ENCODE data around the gene HBS1L. TPM values are rescaled to one million over a fixed set of nuclear protein-coding genes. Genes with fewer than 3 reads are reported as not detected.
A peak's percentile ranks its signal among the peaks of the same experiment; 100 is the strongest.

The HBS1L gene
- total and polyA plus RNA-seq, 11 donors: 23.6 to 101 (median 81.3) TPM

DNA sequence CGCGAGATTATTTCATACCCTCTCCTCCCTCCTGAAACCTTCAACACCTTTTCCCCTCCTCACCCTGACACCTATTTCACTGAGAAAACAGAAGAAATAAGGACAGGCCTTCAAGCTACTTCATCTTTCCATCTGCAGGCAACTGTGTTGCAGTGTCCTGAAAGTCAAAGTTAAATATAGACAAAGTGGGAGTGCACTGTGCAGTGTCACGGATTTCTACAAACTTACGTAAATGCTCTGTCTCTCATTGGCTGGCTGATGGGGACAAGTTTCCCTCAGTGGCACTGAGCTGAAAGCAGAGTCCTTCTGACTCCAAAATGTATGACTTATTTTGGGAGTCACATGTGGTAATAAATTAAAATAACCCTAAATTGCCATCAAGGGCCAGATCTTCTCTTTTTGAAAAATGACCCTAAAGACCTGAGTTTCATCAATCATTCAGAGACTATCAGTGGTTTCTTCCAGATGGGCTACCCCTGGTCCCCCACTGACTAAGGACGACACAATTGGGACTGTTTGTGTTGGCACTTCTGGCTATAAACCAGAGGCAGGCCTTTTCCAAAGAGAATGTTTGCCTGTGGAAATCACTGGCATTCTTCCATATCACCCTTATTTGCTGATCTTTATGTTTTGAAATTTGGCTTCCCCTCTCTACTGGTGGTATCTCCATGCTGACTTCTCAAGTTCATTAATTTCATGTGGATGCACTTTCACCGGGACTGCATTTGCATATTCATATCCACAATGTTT lies 126.3 kb downstream of the HBS1L start:
- ATAC-seq (peak in 3 of 4 donors; percentile 85 to 94 (median 91)), DNase-seq (no peak)
- H3K27me3 ChIP-seq: no peaks in the 10 kb centered on the region
- no peak overlapping the region for H3K4me3 ChIP-seq
- TF ChIP-seq, protein P1, sequence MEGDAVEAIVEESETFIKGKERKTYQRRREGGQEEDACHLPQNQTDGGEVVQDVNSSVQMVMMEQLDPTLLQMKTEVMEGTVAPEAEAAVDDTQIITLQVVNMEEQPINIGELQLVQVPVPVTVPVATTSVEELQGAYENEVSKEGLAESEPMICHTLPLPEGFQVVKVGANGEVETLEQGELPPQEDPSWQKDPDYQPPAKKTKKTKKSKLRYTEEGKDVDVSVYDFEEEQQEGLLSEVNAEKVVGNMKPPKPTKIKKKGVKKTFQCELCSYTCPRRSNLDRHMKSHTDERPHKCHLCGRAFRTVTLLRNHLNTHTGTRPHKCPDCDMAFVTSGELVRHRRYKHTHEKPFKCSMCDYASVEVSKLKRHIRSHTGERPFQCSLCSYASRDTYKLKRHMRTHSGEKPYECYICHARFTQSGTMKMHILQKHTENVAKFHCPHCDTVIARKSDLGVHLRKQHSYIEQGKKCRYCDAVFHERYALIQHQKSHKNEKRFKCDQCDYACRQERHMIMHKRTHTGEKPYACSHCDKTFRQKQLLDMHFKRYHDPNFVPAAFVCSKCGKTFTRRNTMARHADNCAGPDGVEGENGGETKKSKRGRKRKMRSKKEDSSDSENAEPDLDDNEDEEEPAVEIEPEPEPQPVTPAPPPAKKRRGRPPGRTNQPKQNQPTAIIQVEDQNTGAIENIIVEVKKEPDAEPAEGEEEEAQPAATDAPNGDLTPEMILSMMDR (IDR thresholded peaks at IDR 0.05): no peak
- no peak for TF ChIP-seq POLR2A (IDR thresholded peaks at IDR 0.05)
- intact Hi-C loops (cut with DNase I): no loop called here
- 64 to 75% (median 67%) methylated on average over 6 of the region's 6 CpGs for WGBS, 4 donors
- H3K4me1 ChIP-seq: peaks cover 0 to 4% (median 0%) of the 10 kb centered on the region in 12 donors
- H3K9me3 ChIP-seq: no peaks in the 10 kb centered on the region
- H3K36me3 ChIP-seq: no peaks in the 10 kb centered on the region
- H3K27ac ChIP-seq: no peak overlapping the region

DNA sequence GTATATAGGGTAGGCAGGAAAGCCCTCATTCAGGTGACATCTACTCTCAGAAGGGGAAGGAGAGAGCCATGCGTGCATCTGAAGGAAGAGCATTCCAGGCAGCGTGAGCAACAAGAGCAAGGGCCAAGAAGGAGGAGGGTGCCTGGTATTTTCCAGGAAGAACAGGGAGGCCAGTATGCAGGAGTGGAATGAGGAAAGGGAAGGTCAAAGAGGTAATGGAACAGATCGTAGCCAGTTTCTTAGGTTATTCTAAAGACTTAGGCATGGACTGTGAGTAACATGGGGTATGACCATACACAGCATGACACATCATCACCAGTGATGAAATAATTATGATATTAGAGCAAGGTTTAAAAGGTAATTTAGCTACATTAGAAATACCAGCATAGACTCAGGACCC lies 128.8 kb downstream of the HBS1L start:
- no peak for ATAC-seq
- intact Hi-C loops (cut with DNase I): no loop called here

DNA sequence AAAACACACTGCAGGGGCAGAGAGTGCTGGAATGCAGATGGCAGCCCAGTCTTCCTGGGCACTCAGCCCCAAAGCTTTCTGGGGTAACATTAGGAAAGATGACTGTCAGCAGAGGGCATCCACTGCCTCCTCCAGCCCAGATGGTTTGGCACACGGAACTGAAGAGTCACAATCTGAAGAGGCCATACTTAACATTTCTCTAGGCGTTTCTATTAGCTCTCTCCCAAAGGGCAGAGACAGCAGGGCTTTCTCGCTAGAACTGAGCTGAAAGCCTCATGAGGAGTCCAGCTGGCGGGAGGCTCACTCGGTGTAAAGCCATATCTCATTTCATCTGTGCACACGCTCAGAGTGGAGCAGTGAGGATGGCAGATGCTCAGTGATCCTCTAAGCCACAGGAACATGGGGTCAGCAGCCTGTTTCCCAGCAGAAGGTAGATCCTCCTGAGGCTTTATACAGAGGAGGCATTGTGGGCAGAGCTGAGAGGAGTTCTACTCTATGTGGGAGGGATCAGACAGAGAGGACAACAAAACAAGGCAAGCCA lies 132.8 kb downstream of the HBS1L start:
- H3K4me3 ChIP-seq: no peak overlapping the region
- no peak overlapping the region for H3K27ac ChIP-seq
- DNase-seq (no peak), ATAC-seq (peak in 2 of 4 donors; percentile 28 to 51)
- intact Hi-C loops (cut with DNase I): no loop called here
- no peaks in the 10 kb centered on the region for H3K4me1 ChIP-seq
- H3K9me3 ChIP-seq: no peaks in the 10 kb centered on the region
- H3K36me3 ChIP-seq: no peaks in the 10 kb centered on the region
- TF ChIP-seq, protein P1 (IDR thresholded peaks at IDR 0.05): no peak
- no peak for TF ChIP-seq POLR2A (IDR thresholded peaks at IDR 0.05)
- WGBS, 4 donors: 57 to 75% (median 66%) methylated on average over 6 of the region's 6 CpGs
- H3K27me3 ChIP-seq: no peaks in the 10 kb centered on the region

More for the DNA sequence above, 128.8 kb downstream of the HBS1L start:
- WGBS, 4 donors: 71 to 81% (median 77%) methylated on average over 3 of the region's 3 CpGs
- no peaks in the 10 kb centered on the region for H3K27me3 ChIP-seq
- DNase-seq: no peak
- H3K9me3 ChIP-seq: no peaks in the 10 kb centered on the region
- no peak overlapping the region for H3K4me3 ChIP-seq
- TF ChIP-seq, protein P1 (IDR thresholded peaks at IDR 0.05): no peak
- no peak for TF ChIP-seq POLR2A (IDR thresholded peaks at IDR 0.05)
- H3K4me1 ChIP-seq: peaks cover 0 to 4% (median 0%) of the 10 kb centered on the region in 12 donors
- H3K27ac ChIP-seq: no peak overlapping the region
- no peaks in the 10 kb centered on the region for H3K36me3 ChIP-seq

DNA sequence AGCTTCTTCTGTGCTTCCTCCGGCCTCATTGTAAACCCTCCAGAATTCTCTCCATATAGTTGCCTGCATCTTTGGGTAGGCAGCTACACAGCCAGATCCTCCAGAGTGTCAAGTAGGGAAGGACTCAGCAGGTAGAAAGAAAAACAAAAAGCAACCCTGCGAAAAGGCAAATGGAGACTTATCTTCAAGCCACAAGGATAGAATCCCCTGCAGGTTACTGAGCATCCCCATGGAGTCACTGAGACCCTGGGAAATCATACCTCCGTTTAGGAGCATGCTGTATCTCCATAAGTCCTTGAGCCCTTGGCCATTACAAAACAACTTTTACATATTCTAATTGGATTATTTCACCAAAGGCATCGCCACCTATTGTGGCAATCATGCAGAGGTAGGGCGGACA lies 133.3 kb downstream of the HBS1L start:
- intact Hi-C loops (cut with DNase I): no loop called here
- no peak for DNase-seq
- H3K4me1 ChIP-seq: no peaks in the 10 kb centered on the region
- no peak overlapping the region for H3K27ac ChIP-seq
- H3K4me3 ChIP-seq: no peak overlapping the region
- ATAC-seq: no peak
- TF ChIP-seq POLR2A (IDR thresholded peaks at IDR 0.05): no peak
- TF ChIP-seq, protein P1 (IDR thresholded peaks at IDR 0.05): no peak
- H3K36me3 ChIP-seq: no peaks in the 10 kb centered on the region
- no peaks in the 10 kb centered on the region for H3K9me3 ChIP-seq
- H3K27me3 ChIP-seq: no peaks in the 10 kb centered on the region
- WGBS, 4 donors: 82 to 90% (median 87%) methylated on average over 5 of the region's 5 CpGs
